Effector memory CD4-positive, alpha-beta T cell (primary cell): ENCODE results near the gene TRPV4.

Source experiments
- DNase-seq, 3 donors: peaks; one replicate each; pipeline ENCODE4 v3.0.0-alpha.2; 2020
- H3K27ac ChIP-seq: 2 replicates; pipeline ENCODE4 v1.7.0; 2013; ENCODE audit warnings: mild to moderate bottlenecking, low read length, moderate library complexity; ENCODE audit not compliant: insufficient read depth, poor library complexity, severe bottlenecking
- H3K27me3 ChIP-seq: replicated peaks from 2 replicates; pipeline ENCODE4 v1.7.0; 2013; ENCODE audit warnings: mild to moderate bottlenecking, low read length; ENCODE audit not compliant: insufficient read depth, control insufficient read depth, poor library complexity, severe bottlenecking
- H3K36me3 ChIP-seq: 2 replicates; pipeline ENCODE4 v1.7.0; 2013; ENCODE audit warnings: mild to moderate bottlenecking, low read length, moderate library complexity; ENCODE audit not compliant: control insufficient read depth, insufficient read depth
- H3K4me1 ChIP-seq: 2 replicates; pipeline ENCODE4 v1.7.0; 2013; ENCODE audit warnings: low read length, mild to moderate bottlenecking; ENCODE audit not compliant: control insufficient read depth, insufficient read depth, poor library complexity, severe bottlenecking
- H3K4me3 ChIP-seq: 2 replicates; pipeline ENCODE4 v1.7.0; 2013; ENCODE audit warnings: low read length, low read depth, mild to moderate bottlenecking; ENCODE audit not compliant: insufficient read depth, poor library complexity, severe bottlenecking
- H3K9me3 ChIP-seq: 2 replicates; pipeline ENCODE4 v1.7.0; 2013; ENCODE audit warnings: mild to moderate bottlenecking, low read length, moderate library complexity; ENCODE audit not compliant: control insufficient read depth

TRPV4 gene

DNA sequence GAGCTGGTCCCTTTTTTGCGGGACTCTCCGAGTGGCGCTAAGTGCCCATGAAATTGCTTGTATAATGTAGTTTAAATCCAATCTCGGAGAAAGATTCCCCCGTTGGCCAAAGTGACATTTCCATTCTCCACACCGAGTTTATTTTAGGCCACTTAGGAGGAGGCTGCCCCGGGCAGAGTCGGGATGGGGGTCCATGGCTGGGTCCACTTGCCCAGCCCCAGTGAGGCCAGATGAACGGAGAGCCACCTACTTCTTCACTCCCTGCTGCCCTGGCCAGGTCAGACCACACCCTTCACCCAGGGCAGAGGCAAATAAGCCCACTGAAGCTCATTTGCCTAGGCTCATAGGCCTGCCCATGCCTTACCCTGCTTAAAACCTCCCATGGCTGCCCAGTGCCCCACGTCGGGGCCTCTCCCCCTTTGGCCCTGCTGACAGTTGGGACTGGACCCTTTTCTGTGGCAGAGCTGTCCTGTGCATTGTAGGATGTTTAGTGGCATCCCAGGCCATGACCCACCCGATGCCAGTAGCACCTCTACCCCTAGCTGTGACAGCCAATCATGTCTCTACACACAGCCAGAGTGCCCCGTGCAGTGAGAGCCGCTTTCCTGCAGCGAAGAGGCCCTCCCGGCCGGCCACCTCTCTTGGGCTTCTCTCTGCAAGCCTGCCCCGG, 68.3 kb downstream of the TRPV4 start:
- no peak for DNase-seq
- no peaks in the 10 kb centered on the region for H3K4me1 ChIP-seq
- H3K4me3 ChIP-seq: no peak overlapping the region
- no peaks in the 10 kb centered on the region for H3K36me3 ChIP-seq
- H3K27ac ChIP-seq: no peak overlapping the region
- H3K9me3 ChIP-seq: no peaks in the 10 kb centered on the region
- H3K27me3 ChIP-seq: no peaks in the 10 kb centered on the region

DNA sequence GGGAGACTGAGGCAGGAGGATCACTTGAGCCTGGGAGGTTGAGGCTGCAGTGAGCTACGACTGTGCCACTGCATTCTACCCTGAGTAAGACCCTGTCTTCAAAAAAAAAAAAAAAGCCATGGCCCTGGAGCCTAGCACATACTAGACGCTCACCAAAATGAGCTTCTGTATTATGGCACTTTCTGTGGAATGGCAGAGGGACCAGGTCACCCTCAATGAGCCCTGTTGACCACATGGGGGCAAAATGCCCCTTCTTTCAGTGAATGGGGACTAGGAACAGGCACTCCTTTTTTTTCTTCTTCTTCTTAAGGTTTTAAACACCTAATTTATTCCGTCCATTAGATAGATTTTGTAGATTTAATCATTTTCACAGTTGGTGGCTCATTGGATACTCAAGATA, 69.1 kb downstream of the TRPV4 start:
- no peak overlapping the region for H3K4me3 ChIP-seq
- no peaks in the 10 kb centered on the region for H3K4me1 ChIP-seq

DNA sequence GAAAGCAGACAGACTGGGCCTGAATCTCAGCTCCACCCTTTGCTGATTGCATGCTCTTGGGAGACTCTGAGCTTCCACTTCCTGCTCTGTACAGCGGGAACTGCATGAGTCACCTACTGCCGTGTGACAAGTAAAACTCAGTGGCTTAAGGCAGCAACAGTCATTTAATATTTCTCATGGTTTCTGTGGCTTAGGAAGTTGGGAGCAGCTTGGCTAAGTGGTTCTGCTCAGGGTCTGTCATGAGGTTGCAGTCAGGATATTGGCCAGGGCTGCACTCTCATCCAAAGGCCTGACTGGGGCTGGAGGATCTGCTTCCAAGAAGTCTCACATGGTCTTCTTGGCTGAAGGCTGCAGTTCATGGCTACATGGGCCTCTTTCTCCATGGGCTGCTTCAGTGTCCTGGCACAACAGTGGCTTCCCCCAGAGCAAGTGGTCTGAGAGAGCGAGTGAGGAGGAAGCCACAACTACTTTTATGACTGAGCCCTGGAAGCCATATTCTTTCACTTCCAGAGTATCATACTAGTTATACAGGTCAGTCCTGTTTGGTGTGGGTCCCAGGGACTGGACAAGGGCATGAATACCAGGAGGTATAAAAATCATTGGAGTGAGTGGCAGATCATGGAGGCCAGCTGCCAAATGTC, 69.9 kb downstream of the TRPV4 start:
- Histone ChIP-seq H3K36me3 (no peaks in the 10 kb centered on the region), H3K9me3 (no peaks in the 10 kb centered on the region), H3K27ac (no peak overlapping the region), H3K4me1 (no peaks in the 10 kb centered on the region), H3K4me3 (no peak overlapping the region), H3K27me3 (no peaks in the 10 kb centered on the region)
- DNase-seq: no peak

More for the DNA sequence above, 69.1 kb downstream of the TRPV4 start:
- Histone ChIP-seq H3K9me3 (no peaks in the 10 kb centered on the region), H3K27ac (no peak overlapping the region), H3K36me3 (no peaks in the 10 kb centered on the region), H3K27me3 (no peaks in the 10 kb centered on the region)
- DNase-seq: no peak

DNA sequence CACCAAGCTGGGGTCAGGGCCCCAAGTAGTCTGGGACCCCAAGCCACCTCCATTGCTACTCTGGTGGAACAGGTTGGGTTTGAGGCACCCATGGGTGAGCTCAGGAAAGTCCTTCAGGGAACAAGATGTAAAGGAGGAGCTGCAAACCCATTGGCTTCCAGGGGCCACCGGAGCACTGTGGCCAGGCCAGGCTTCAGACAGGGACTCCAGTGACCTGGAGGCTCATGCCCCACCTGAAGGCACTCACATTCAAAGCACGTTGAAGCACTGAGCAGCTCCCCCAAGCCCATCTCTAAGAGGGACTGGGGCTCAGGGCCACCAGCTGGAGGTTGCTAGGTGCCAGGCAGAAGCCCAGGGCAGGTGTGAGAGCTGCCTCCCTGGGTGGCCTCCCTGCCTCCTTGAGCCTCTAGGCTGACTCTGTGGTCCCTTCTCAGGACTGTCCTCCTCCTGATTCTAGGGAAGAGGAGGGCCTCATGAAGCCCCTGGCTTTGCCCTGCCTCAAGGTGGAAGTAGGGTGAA, 70.5 kb downstream of the TRPV4 start:
- Histone ChIP-seq H3K9me3 (no peaks in the 10 kb centered on the region), H3K4me3 (no peak overlapping the region), H3K4me1 (no peaks in the 10 kb centered on the region), H3K27ac (no peak overlapping the region), H3K27me3 (no peaks in the 10 kb centered on the region), H3K36me3 (no peaks in the 10 kb centered on the region)
- no peak for DNase-seq

DNA sequence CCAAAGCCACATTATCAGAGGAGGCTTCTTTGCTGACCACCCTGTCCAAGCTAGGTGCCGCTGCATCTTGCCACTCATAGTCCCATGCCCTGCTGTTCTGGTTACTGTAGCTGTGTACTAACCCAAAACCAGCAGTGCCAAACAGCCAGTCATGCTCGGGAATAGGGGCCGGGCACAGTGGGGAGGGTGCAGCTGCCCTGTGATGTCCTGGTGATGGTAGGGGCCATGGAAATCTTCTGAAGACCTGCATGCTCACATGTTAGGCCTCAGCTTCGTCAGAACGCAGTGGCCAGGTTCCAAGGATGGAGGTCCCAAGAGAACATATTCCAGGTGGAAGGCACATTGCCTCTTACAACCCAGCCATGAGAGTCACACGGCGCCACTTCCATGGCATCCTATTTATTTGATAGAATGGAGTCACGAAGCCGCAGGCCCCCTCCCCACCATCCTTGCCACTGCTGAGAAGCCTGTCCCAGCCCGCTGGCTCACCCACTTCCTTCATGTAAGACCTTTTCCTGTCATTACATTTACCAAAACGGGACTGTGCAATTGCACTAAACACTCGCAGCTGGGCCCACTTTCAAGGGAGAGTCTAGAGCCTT, 71.0 kb downstream of the TRPV4 start:
- Histone ChIP-seq H3K27me3 (no peaks in the 10 kb centered on the region), H3K27ac (no peak overlapping the region), H3K4me1 (no peaks in the 10 kb centered on the region), H3K4me3 (no peak overlapping the region), H3K9me3 (no peaks in the 10 kb centered on the region), H3K36me3 (no peaks in the 10 kb centered on the region)
- DNase-seq: no peak

DNA sequence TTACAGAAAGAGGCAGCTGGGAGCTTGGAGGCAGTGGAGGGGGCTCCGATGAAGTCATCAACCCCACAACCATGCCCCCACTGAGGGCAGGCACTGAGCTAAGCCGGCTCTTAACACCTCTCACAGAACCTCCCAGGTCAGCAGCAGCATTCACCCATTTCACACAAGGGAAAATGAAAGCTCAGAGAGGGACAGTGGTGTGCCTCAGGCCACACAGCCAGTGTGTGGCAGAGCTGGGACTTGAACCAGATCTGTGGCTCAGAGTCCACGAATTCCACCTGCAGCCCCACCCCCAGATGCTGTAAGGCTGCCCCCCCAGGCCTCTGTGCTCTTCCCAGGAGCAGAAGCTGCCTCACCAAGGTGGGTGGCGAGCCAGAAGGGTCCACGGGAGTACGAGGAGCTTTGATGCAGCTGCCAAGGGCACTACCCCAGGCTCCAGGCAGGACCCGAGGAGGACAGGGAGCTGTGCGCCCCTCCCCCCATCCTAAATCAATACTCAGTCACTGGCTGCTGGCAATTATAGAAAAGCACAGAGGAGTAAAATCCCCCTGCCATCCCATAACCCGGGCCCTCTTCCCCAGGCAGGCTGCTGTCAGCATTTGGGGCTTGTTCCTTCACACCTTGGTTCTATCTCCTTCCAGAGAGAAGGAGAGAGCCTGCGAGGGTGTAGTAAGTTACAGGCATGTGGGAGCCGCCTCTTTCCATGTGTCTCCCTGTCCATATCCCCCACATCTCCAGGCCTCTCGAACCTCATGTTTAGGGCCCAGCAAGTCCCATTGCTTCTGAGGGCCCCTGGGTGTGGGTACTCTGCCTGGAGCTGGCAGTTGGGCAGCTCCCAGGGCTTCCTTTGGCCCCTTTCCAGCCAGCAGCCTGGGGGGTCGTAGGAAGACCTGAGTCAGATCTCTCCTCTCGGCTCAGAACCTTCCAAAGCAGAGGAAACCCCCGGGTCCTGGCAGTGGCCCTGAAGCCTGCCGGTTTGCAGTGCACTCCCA, 72.0 kb downstream of the TRPV4 start:
- Histone ChIP-seq H3K27ac (no peak overlapping the region), H3K4me3 (no peak overlapping the region), H3K27me3 (no peaks in the 10 kb centered on the region), H3K4me1 (no peaks in the 10 kb centered on the region), H3K36me3 (no peaks in the 10 kb centered on the region), H3K9me3 (no peaks in the 10 kb centered on the region)
- DNase-seq: no peak

DNA sequence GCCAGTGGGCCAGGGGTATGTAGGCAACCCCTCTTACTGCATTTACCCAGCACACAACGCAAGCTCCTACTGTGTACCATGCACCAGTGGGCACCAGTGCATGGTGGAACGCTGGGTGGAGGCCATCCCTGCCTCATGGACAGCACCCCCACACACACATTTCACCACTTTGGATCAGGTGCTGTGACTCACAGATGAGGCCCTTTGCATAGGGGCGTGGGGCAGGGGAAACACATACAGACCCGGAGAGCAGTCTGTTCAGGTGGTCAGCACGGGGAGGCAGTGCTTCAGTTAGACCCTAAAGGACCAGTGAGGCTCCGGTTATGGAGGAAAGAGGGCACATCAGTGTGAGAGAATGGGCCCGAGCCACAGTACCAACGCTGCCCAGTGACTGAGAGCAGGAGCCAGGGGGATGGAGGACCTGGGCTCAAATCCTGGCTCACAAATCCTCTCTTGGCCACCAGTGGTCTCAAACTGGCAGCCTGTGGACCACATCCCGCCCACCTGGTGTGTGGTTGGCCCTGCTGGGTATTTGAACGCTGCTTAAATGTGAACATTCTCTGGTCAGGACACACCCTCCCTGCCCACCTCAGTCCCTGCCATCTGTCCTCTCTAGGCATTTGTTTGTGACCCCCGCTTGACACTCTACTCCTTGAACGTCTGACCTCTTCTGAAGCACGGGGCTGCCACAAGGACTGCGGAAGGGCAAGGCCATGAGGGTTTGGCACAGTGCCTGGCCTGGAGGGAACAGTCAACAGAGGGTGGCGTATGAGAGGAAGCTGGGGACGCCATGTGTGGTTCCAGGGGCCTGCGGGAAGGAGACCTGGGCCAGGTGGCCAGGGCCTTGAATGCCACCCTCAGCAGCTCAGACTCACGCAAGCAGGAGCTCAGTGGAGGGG, 72.9 kb downstream of the TRPV4 start:
- no peaks in the 10 kb centered on the region for H3K36me3 ChIP-seq
- DNase-seq: no peak
- no peaks in the 10 kb centered on the region for H3K9me3 ChIP-seq
- no peak overlapping the region for H3K4me3 ChIP-seq
- H3K4me1 ChIP-seq: no peaks in the 10 kb centered on the region
- H3K27me3 ChIP-seq: no peaks in the 10 kb centered on the region
- no peak overlapping the region for H3K27ac ChIP-seq

DNA sequence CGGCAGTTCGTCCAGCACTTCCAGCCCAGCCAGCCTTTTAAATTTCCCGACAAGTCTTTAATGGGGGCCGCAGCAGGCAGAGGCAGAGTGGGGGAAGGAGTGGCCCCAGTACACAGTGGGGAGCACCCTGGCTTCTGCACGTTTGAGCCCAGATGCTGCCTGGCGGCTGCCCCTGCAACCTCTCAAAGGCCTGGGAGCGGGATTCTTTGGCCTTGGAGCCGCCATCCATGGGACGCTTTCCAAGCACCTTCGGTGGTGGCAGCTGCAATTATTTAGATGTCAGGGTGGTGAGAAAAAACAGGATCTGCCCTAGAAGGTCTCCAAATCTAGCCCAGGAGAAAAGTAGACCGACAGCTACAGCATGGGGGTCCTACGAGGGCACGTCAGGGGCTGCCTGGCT, 73.6 kb downstream of the TRPV4 start:
- Histone ChIP-seq H3K27me3 (no peaks in the 10 kb centered on the region), H3K9me3 (no peaks in the 10 kb centered on the region), H3K36me3 (no peaks in the 10 kb centered on the region), H3K27ac (no peak overlapping the region), H3K4me1 (no peaks in the 10 kb centered on the region), H3K4me3 (no peak overlapping the region)
- DNase-seq: no peak
